ENCODE results near the gene MADCAM1.

Gene MADCAM1

DNA sequence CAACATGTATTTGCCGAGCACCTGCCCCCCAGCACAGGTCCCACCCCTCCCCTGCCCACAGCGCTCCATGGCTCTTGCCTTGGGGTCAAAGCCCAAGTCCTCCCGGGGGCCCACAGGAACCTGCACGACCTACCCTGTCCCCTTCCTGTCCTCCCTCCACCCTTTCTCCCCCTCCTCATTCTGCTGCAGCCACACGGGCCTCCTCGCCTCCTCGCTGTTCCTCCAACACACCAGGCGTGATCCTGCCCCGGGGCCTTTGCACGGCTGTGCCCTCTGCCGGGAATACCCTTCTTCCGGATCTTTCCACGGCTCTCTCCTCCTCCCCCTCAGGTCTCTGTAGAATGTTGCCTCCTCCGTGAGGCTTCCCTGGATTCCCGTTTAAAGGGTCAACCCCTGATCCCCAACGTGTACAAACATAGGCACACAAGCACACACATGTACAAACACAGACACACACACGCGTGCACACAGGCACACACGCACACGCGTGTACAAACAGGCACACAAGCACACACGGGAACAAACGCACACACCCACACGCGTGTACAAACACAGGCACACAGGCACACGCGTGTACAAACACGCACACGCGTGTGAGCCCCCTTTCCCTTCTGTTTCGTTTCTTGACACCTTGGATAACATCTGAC lies 2.8 kb downstream of the MADCAM1 start:
- Histone ChIP-seq H2AFZ (no peak overlapping the region), H3K4me2 (ENCODE audit: low read length) (no peak overlapping the region), H3K36me3 (ENCODE audit: control insufficient read depth, insufficient read depth, low read length) (no peaks in the 10 kb centered on the region), H3K27me3 (ENCODE audit: control insufficient read depth, insufficient read depth, low read length) (no peaks in the 10 kb centered on the region), H3K79me2 (no peaks in the 10 kb centered on the region), H3K4me1 (peaks cover 2% of the 10 kb centered on the region), H3K9me3 (ENCODE audit: control insufficient read depth, low read length) (no peaks in the 10 kb centered on the region), H3K27ac (no peak overlapping the region), H3K4me3 (ENCODE audit: low read depth, low read length) (no peak overlapping the region), H3K9ac (no peak overlapping the region)
- TF ChIP-seq, protein P1, sequence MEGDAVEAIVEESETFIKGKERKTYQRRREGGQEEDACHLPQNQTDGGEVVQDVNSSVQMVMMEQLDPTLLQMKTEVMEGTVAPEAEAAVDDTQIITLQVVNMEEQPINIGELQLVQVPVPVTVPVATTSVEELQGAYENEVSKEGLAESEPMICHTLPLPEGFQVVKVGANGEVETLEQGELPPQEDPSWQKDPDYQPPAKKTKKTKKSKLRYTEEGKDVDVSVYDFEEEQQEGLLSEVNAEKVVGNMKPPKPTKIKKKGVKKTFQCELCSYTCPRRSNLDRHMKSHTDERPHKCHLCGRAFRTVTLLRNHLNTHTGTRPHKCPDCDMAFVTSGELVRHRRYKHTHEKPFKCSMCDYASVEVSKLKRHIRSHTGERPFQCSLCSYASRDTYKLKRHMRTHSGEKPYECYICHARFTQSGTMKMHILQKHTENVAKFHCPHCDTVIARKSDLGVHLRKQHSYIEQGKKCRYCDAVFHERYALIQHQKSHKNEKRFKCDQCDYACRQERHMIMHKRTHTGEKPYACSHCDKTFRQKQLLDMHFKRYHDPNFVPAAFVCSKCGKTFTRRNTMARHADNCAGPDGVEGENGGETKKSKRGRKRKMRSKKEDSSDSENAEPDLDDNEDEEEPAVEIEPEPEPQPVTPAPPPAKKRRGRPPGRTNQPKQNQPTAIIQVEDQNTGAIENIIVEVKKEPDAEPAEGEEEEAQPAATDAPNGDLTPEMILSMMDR (IDR thresholded peaks at IDR 0.05): no peak

DNA sequence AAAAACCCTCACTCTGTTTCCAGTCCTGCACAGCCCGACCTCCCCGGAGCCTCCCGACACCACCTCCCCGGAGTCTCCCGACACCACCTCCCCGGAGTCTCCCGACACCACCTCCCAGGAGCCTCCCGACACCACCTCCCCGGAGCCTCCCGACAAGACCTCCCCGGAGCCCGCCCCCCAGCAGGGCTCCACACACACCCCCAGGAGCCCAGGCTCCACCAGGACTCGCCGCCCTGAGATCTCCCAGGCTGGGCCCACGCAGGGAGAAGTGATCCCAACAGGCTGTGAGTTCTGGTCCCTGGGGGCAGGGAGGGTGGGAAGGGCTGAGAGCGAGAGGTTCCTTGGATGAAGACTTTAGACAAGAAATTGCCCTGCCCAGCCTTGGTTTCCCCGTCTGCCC lies 5.4 kb downstream of the MADCAM1 start:
- H3K27ac ChIP-seq: no peak overlapping the region
- TF ChIP-seq, protein P1 (IDR thresholded peaks at IDR 0.05): no peak
- no peaks in the 10 kb centered on the region for H3K79me2 ChIP-seq
- H3K4me3 ChIP-seq (ENCODE audit: low read depth, low read length): no peak overlapping the region
- no peak overlapping the region for H2AFZ ChIP-seq
- H3K36me3 ChIP-seq (ENCODE audit: control insufficient read depth, insufficient read depth, low read length): no peaks in the 10 kb centered on the region
- no peaks in the 10 kb centered on the region for H3K27me3 ChIP-seq (ENCODE audit: control insufficient read depth, insufficient read depth, low read length)
- H3K9me3 ChIP-seq (ENCODE audit: control insufficient read depth, low read length): no peaks in the 10 kb centered on the region
- H3K4me2 ChIP-seq (ENCODE audit: low read length): no peak overlapping the region
- peaks cover 4% of the 10 kb centered on the region for H3K4me1 ChIP-seq
- H3K9ac ChIP-seq: no peak overlapping the region

DNA sequence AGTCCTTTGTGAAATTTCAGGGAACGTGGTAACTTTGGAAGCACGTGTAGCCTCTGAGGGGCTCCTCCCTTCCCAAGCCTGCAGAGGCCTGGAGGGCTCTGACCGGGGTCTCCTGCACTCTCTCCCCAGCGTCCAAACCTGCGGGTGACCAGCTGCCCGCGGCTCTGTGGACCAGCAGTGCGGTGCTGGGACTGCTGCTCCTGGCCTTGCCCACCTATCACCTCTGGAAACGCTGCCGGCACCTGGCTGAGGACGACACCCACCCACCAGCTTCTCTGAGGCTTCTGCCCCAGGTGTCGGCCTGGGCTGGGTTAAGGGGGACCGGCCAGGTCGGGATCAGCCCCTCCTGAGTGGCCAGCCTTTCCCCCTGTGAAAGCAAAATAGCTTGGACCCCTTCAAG lies 8.3 kb downstream of the MADCAM1 start:
- H3K9me3 ChIP-seq (ENCODE audit: control insufficient read depth, low read length): no peaks in the 10 kb centered on the region
- no peak overlapping the region for H3K4me2 ChIP-seq (ENCODE audit: low read length)
- H3K4me3 ChIP-seq (ENCODE audit: low read depth, low read length): no peak overlapping the region
- peaks cover 8% of the 10 kb centered on the region for H3K79me2 ChIP-seq
- no peak overlapping the region for H3K9ac ChIP-seq
- TF ChIP-seq, protein P1 (IDR thresholded peaks at IDR 0.05): no peak
- H3K27ac ChIP-seq: no peak overlapping the region
- H3K4me1 ChIP-seq: peaks cover 3% of the 10 kb centered on the region
- H3K27me3 ChIP-seq (ENCODE audit: control insufficient read depth, insufficient read depth, low read length): no peaks in the 10 kb centered on the region
- no peak overlapping the region for H2AFZ ChIP-seq
- H3K36me3 ChIP-seq (ENCODE audit: control insufficient read depth, insufficient read depth, low read length): no peaks in the 10 kb centered on the region

DNA sequence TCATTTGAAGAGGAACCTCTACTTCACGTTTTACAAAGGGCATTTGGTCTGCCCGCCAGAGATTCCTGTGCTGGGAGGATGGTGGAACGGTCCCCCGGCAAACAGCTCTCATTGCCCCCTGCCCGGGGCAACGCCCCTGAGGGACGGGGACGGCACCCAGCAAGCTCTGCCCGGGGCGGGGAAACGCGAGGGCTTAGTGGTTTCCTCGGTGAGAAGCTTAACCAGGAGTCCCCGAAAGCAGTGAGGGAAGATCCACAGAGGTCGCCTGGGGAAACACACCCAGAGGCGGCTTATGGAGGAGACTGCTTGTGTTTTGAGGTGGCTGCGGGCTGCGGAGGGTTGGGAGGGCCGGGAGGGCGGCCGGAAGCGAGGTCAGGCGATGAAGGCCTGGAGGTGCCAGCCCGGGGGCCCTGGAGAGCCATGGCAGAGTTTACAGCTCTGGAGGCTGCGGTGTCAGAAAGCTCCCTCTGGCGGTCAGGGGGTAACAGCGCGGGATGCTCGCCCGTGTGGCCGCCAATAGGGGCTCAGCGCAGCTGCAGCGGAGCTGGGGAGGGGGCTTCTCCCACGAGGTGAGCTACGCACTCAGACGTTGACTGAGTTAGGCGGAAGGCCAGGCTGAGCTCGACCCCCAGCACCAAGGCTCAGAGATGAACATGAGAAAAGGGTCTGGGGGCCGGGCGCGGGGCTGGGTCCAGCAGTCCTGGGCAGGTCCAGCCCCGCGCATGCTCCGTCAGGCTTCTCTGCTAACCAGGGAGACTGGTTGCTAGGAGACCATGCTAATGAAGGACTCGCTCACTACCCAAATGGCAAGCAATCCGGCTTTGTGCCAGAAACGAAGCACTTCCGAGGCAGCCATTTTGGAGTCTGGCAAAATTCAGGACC lies 10.4 kb downstream of the MADCAM1 start:
- no peaks in the 10 kb centered on the region for H3K36me3 ChIP-seq (ENCODE audit: control insufficient read depth, insufficient read depth, low read length)
- H3K4me2 ChIP-seq (ENCODE audit: low read length): peak overlapping the region; percentile 73
- no peaks in the 10 kb centered on the region for H3K27me3 ChIP-seq (ENCODE audit: control insufficient read depth, insufficient read depth, low read length)
- H2AFZ ChIP-seq: peak overlapping the region; percentile 98
- no peak overlapping the region for H3K9ac ChIP-seq
- peaks cover 3% of the 10 kb centered on the region for H3K4me1 ChIP-seq
- no peaks in the 10 kb centered on the region for H3K9me3 ChIP-seq (ENCODE audit: control insufficient read depth, low read length)
- H3K4me3 ChIP-seq (ENCODE audit: low read depth, low read length): peak overlapping the region; percentile 97
- TF ChIP-seq, protein P1 (IDR thresholded peaks at IDR 0.05): peak; percentile 96
- H3K79me2 ChIP-seq: peaks cover 8% of the 10 kb centered on the region
- peak overlapping the region; percentile 94 for H3K27ac ChIP-seq
